NCI-H2196 treated with DMSO at 0.1 percent for 48 hours (cell line): ENCODE results near the gene C14orf180.
"Not testable (repeated sequence)": the region's sequence is repeated elsewhere in the genome, so short reads cannot be mapped to it uniquely, and the experiment has no call there.

Source experiments
- DNase-seq: peaks from one replicate; lab custom pipeline; 2025; ENCODE audit not compliant: unreplicated experiment; lab: John Stamatoyannopoulos, UW

Gene C14orf180

GRCh38 chr14:104604458-104605449 is 25.2 kb downstream of the C14orf180 start, which contains the start of gene TMEM179:
Gene TMEM179 (minus strand): TSS chr14:104604772. CDS start chr14:104604741, 31 bp downstream.
- no peak for DNase-seq

GRCh38 chr14:104609666-104610065 is 30.1 kb downstream of the C14orf180 start:
- DNase-seq = no peak

GRCh38 chr14:104610749-104611310 is 31.3 kb downstream of the C14orf180 start:
- DNase-seq = no peak

- DNase-seq = no peak
Measured at GRCh38 chr14:104611881-104612280, 32.3 kb downstream of the C14orf180 start.

- no peak for DNase-seq
Measured at GRCh38 chr14:104614126-104614812, 34.7 kb downstream of the C14orf180 start.

- no peak for DNase-seq
Measured at GRCh38 chr14:104624939-104625338, 45.4 kb downstream of the C14orf180 start.

GRCh38 chr14:104632781-104633180 is 53.2 kb downstream of the C14orf180 start:
- no peak for DNase-seq

GRCh38 chr14:104633276-104634137 is 53.9 kb downstream of the C14orf180 start:
- DNase-seq = no peak

- DNase-seq = no peak
Measured at GRCh38 chr14:104634138-104634760, 54.7 kb downstream of the C14orf180 start.

GRCh38 chr14:104634886-104635570 is 55.5 kb downstream of the C14orf180 start:
- no peak for DNase-seq

GRCh38 chr14:104635717-104636116 is 56.2 kb downstream of the C14orf180 start:
- DNase-seq = no peak

- no peak for DNase-seq
Measured at GRCh38 chr14:104636131-104636530, 56.6 kb downstream of the C14orf180 start.

- DNase-seq = not testable (repeated sequence)
Measured at GRCh38 chr14:104636846-104637545, 57.4 kb downstream of the C14orf180 start.

GRCh38 chr14:104637546-104638003 is 58.0 kb downstream of the C14orf180 start:
- no peak for DNase-seq

- no peak for DNase-seq
Measured at GRCh38 chr14:104638190-104638589, 58.6 kb downstream of the C14orf180 start.

GRCh38 chr14:104638927-104639450 is 59.4 kb downstream of the C14orf180 start:
- no peak for DNase-seq

- DNase-seq = no peak
Measured at GRCh38 chr14:104639471-104639870, 59.9 kb downstream of the C14orf180 start.
